Gastroesophageal sphincter (tissue), 3 donors: ENCODE measurements around the gene NEK3.

Source experiments
- POLR2A ChIP-seq, 2 donors: fragments of 450-650 bp; IDR thresholded peaks; one replicate each; pipeline ENCODE4 v1.6.1; 2017; ENCODE audit warnings: antibody characterized with exemption in 2 of 2, mild to moderate bottlenecking in 2 of 2, moderate library complexity in 1 of 2
- POLR2AphosphoS5 ChIP-seq: sonication (generic); formaldehyde crosslinking; IDR thresholded peaks from one replicate; pipeline ENCODE4 v1.6.1; 2017; ENCODE audit warnings: antibody characterized with exemption
- TF ChIP-seq, protein P1 (sequence below), 4 experiments: fragments of 200-600 bp in 2 of 4; fragments of 450-650 bp in 2 of 4; sonication (generic) in 1 of 4; IDR thresholded peaks; one replicate each; pipeline ENCODE4 v1.5.1; 2017 to 2019; ENCODE audit warnings: antibody characterized with exemption in 4 of 4, mild to moderate bottlenecking in 2 of 4, moderate library complexity in 2 of 4

DNA sequence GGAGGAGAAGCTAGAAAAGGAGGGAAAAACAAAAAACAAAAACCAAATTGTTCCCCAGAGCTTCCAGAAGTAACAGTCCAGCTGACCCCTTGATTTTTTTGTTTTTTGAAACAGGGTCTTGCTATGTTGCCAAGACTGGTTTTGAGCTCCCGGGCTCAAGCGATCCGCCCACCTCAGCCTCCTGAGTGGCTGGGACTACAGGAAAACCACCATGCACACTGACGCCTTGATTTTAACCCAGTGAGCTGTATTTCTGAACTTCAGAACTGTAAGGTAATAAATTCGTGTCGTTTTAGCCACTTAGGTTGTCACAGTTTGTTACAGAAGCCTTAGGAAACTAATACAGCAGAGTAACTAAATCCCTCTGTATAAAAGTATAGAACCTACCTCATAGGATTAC lies 1.1 kb upstream of the NEK3 start:
- TF ChIP-seq POLR2AphosphoS5 (no peak), POLR2A (IDR thresholded peaks at IDR 0.05) (no peak)
- TF ChIP-seq, protein P1, sequence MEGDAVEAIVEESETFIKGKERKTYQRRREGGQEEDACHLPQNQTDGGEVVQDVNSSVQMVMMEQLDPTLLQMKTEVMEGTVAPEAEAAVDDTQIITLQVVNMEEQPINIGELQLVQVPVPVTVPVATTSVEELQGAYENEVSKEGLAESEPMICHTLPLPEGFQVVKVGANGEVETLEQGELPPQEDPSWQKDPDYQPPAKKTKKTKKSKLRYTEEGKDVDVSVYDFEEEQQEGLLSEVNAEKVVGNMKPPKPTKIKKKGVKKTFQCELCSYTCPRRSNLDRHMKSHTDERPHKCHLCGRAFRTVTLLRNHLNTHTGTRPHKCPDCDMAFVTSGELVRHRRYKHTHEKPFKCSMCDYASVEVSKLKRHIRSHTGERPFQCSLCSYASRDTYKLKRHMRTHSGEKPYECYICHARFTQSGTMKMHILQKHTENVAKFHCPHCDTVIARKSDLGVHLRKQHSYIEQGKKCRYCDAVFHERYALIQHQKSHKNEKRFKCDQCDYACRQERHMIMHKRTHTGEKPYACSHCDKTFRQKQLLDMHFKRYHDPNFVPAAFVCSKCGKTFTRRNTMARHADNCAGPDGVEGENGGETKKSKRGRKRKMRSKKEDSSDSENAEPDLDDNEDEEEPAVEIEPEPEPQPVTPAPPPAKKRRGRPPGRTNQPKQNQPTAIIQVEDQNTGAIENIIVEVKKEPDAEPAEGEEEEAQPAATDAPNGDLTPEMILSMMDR (IDR thresholded peaks at IDR 0.05) = no peak
